ENCODE measurements around the gene ZMYND8. TPM values are rescaled to one million over a fixed set of nuclear protein-coding genes. Genes with fewer than 3 reads are reported as not detected.
A peak's percentile ranks its signal among the peaks of the same experiment; 100 is the strongest.

ZMYND8 gene
- total RNA-seq, 1 donor = 18.8 TPM

GRCh38 chr20:47272893-47273590, 83.5 kb downstream of the ZMYND8 start:
- Histone ChIP-seq H3K4me2 (ENCODE audit: insufficient read depth, low read length) (no peak overlapping the region), H3K9me3 (ENCODE audit: low read depth, low read length) (no peaks in the 10 kb centered on the region), H3K4me1 (ENCODE audit: insufficient read depth, low read length) (peaks cover 58% of the 10 kb centered on the region), H3K4me3 (ENCODE audit: insufficient read depth, low read length) (no peak overlapping the region), H2AFZ (ENCODE audit: low read length) (no peak overlapping the region), H3K27me3 (ENCODE audit: insufficient read depth, low read length) (no peaks in the 10 kb centered on the region), H3K79me2 (ENCODE audit: insufficient read depth, low read length) (peaks cover 35% of the 10 kb centered on the region), H3K36me3 (ENCODE audit: insufficient read depth, low read length) (peaks cover 28% of the 10 kb centered on the region), H4K20me1 (ENCODE audit: insufficient read depth, low read length) (no peaks in the 10 kb centered on the region), H3K27ac (ENCODE audit: low read depth, low read length) (peak overlapping the region; percentile 96)
- no peak for DNase-seq (ENCODE audit: insufficient read length, low spot score, missing footprints)
- peak; percentile 83 for TF ChIP-seq CTCF (IDR thresholded peaks at IDR 0.05; ENCODE audit: extremely low read depth, low read depth, low read length)

GRCh38 chr20:47271046-47271615, 85.4 kb downstream of the ZMYND8 start:
- H3K27me3 ChIP-seq (ENCODE audit: insufficient read depth, low read length) = no peaks in the 10 kb centered on the region
- H3K4me2 ChIP-seq (ENCODE audit: insufficient read depth, low read length) = no peak overlapping the region
- H3K79me2 ChIP-seq (ENCODE audit: insufficient read depth, low read length) = peaks cover 53% of the 10 kb centered on the region
- no peak overlapping the region for H3K27ac ChIP-seq (ENCODE audit: low read depth, low read length)
- H3K9me3 ChIP-seq (ENCODE audit: low read depth, low read length) = no peaks in the 10 kb centered on the region
- DNase-seq (ENCODE audit: insufficient read length, low spot score, missing footprints) = no peak
- no peak for TF ChIP-seq CTCF (IDR thresholded peaks at IDR 0.05; ENCODE audit: extremely low read depth, low read depth, low read length)
- peaks cover 39% of the 10 kb centered on the region for H3K4me1 ChIP-seq (ENCODE audit: insufficient read depth, low read length)
- H3K36me3 ChIP-seq (ENCODE audit: insufficient read depth, low read length) = peaks cover 25% of the 10 kb centered on the region
- H3K4me3 ChIP-seq (ENCODE audit: insufficient read depth, low read length) = no peak overlapping the region
- H4K20me1 ChIP-seq (ENCODE audit: insufficient read depth, low read length) = no peaks in the 10 kb centered on the region
- no peak overlapping the region for H2AFZ ChIP-seq (ENCODE audit: low read length)

GRCh38 chr20:47269309-47270165, 87.0 kb downstream of the ZMYND8 start:
- H3K27ac ChIP-seq (ENCODE audit: low read depth, low read length) = no peak overlapping the region
- DNase-seq (ENCODE audit: insufficient read length, low spot score, missing footprints) = no peak
- H3K4me3 ChIP-seq (ENCODE audit: insufficient read depth, low read length) = no peak overlapping the region
- TF ChIP-seq CTCF (IDR thresholded peaks at IDR 0.05; ENCODE audit: extremely low read depth, low read depth, low read length) = no peak
- H3K27me3 ChIP-seq (ENCODE audit: insufficient read depth, low read length) = no peaks in the 10 kb centered on the region
- peaks cover 23% of the 10 kb centered on the region for H3K4me1 ChIP-seq (ENCODE audit: insufficient read depth, low read length)
- no peaks in the 10 kb centered on the region for H4K20me1 ChIP-seq (ENCODE audit: insufficient read depth, low read length)
- H3K79me2 ChIP-seq (ENCODE audit: insufficient read depth, low read length) = peaks cover 55% of the 10 kb centered on the region
- no peaks in the 10 kb centered on the region for H3K9me3 ChIP-seq (ENCODE audit: low read depth, low read length)
- H3K4me2 ChIP-seq (ENCODE audit: insufficient read depth, low read length) = no peak overlapping the region
- H3K36me3 ChIP-seq (ENCODE audit: insufficient read depth, low read length) = peaks cover 16% of the 10 kb centered on the region
- H2AFZ ChIP-seq (ENCODE audit: low read length) = no peak overlapping the region

- H3K27me3 ChIP-seq (ENCODE audit: insufficient read depth, low read length) = no peaks in the 10 kb centered on the region
- H3K9me3 ChIP-seq (ENCODE audit: low read depth, low read length) = no peaks in the 10 kb centered on the region
- no peak overlapping the region for H3K27ac ChIP-seq (ENCODE audit: low read depth, low read length)
- TF ChIP-seq CTCF (IDR thresholded peaks at IDR 0.05; ENCODE audit: extremely low read depth, low read depth, low read length) = no peak
- H3K36me3 ChIP-seq (ENCODE audit: insufficient read depth, low read length) = peaks cover 16% of the 10 kb centered on the region
- no peak overlapping the region for H3K4me2 ChIP-seq (ENCODE audit: insufficient read depth, low read length)
- H4K20me1 ChIP-seq (ENCODE audit: insufficient read depth, low read length) = no peaks in the 10 kb centered on the region
- H3K79me2 ChIP-seq (ENCODE audit: insufficient read depth, low read length) = peaks cover 66% of the 10 kb centered on the region
- H3K4me1 ChIP-seq (ENCODE audit: insufficient read depth, low read length) = peaks cover 9% of the 10 kb centered on the region
- no peak overlapping the region for H3K4me3 ChIP-seq (ENCODE audit: insufficient read depth, low read length)
- no peak overlapping the region for H2AFZ ChIP-seq (ENCODE audit: low read length)
- no peak for DNase-seq (ENCODE audit: insufficient read length, low spot score, missing footprints)
Observed at GRCh38 chr20:47267621-47268020, 88.9 kb downstream of the ZMYND8 start.
